RWPE1 (cell line): ENCODE measurements around the gene RAD18.

Experiments
- CTCF ChIA-PET: fragments of 350-600 bp; sonication (Branson Sonifier 250); formaldehyde crosslinking; extraction: SDS; loops from one replicate; lab custom pipeline; 2021; lab: Yijun Ruan, JAX
- POLR2A ChIA-PET: fragments of 400-600 bp; formaldehyde crosslinking; extraction: SDS; loops from one replicate; lab custom pipeline; 2020; ENCODE audit warnings: antibody characterized with exemption; ENCODE audit not compliant: low non-redundant PET; lab: Yijun Ruan, JAX
- DNase-seq: peaks from one replicate; pipeline ENCODE4 v3.0.0; 2012; ENCODE audit warnings: low spot score
- H3K27ac ChIP-seq: fragments of 450-650 bp; 2 replicates; pipeline ENCODE4 v1.5.1; 2017
- CTCF ChIP-seq: fragments of 450-650 bp; conservative IDR thresholded peaks from 2 replicates; pipeline ENCODE4 v1.5.1; 2017; ENCODE audit warnings: low read depth, mild to moderate bottlenecking

RAD18 gene

DNA sequence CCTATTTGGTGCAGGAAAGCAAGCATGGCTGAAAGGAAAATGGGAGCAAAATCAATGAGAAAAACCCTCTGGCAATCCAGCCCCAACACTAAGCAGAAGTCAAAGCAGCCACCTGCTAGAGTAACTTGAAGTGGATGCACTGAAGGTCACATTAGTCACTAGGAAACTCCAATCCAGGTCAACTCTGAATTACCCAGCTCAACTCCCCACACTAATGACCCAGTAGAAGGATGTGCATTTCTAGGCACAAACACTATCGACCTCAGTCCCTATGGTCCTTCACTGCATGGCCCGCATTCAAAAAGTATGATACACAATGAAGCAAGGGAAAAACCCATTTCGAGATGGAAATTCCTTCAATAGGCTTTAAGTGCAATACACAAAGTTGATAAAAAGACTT is 80.6 kb downstream of the RAD18 start:
- no peak overlapping the region for H3K27ac ChIP-seq
- ChIA-PET POLR2A (no interaction called here), CTCF (no interaction called here)
- no peak for DNase-seq
- no peak for TF ChIP-seq CTCF

DNA sequence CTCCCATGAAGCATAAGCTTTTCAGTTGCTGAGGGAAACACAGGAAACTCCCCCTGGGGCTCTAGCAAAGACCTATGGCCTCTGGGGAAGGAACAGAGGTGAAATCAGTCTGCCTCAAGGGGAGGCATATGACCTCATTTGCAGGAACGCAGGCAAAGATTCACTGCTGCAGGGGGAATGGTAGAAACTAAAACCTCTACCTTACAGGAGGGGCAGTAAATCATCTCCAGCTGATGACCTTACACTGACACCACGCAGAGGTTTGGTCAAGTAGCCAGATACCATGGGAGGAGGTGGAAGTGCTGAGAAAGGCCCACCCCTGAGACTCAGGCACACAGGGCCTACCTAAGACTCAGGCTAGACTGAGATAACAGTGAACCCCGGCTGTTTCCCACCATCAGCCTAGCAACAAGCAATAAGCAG is 81.1 kb downstream of the RAD18 start:
- H3K27ac ChIP-seq: no peak overlapping the region
- no peak for TF ChIP-seq CTCF
- no peak for DNase-seq
- CTCF ChIA-PET: no interaction called here
- POLR2A ChIA-PET: no interaction called here

- no peak for TF ChIP-seq CTCF
- no peak for DNase-seq
- POLR2A ChIA-PET: no interaction called here
- H3K27ac ChIP-seq: no peak overlapping the region
- CTCF ChIA-PET: no interaction called here
Observed at GRCh38 chr3:8879347-8879944, 83.8 kb downstream of the RAD18 start.

GRCh38 chr3:8875836-8876235 is 87.4 kb downstream of the RAD18 start:
- no peak for TF ChIP-seq CTCF
- DNase-seq: no peak
- ChIA-PET POLR2A (no interaction called here), CTCF (no interaction called here)
- no peak overlapping the region for H3K27ac ChIP-seq

DNA sequence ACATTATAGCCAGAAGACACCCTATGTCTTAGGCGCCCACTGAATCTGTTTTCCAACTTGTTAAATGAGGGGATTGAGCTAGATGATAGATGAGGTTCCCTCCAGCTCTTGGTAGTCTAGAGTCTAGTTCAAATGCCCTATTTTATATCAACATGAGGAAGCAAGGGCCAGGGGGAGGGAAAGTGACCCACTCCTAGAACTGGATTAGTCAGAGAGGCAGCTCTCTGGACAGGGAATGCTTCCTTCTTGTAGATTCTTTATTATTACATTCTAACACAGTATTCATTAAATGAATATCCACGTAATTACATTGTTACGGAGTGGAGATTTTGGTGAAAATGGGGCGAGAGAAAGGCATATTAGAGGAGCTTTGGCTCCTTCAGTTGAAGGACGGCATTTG is 89.5 kb downstream of the RAD18 start:
- no peak for DNase-seq
- ChIA-PET POLR2A (no interaction called here), CTCF (no interaction called here)
- TF ChIP-seq CTCF: no peak
- no peak overlapping the region for H3K27ac ChIP-seq

DNA sequence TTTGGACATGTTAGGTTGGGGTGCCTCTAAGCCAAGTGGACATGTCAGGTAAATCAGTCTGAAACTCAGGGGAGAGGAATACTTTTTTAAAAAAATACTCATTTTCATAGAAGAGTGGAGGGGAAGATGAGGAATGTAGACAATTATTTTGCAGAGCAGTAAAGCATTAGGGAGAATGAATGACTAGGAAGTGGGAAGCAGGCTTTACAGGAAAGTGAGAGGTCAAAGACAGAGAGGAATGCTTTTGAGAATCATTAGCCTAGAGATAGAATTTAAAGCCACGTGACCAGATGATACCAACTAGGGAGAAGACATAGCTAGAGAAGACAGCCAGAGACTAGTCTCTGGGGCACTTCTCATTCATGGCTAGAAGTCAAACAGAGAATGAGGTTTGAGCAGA is 91.0 kb downstream of the RAD18 start:
- ChIA-PET CTCF (no interaction called here), POLR2A (no interaction called here)
- no peak for TF ChIP-seq CTCF
- no peak for DNase-seq
- H3K27ac ChIP-seq: no peak overlapping the region
